NB4 (cell line): Measurements from ENCODE around the gene PLA2G2F.

Source experiments
- DNase-seq: peaks from one replicate; pipeline ENCODE4 v3.0.0; 2010; ENCODE audit warnings: low read depth
- H3K4me3 ChIP-seq: one replicate; pipeline ENCODE4 v1.5.1; 2011; ENCODE audit warnings: mild to moderate bottlenecking, low read depth, low read length, moderate library complexity
- CTCF ChIP-seq: IDR thresholded peaks from one replicate; pipeline ENCODE4 v1.5.1; 2012; ENCODE audit warnings: low read depth, low read length
- MAX ChIP-seq: IDR thresholded peaks from 2 replicates; pipeline ENCODE4 v1.6.1; 2011; ENCODE audit warnings: low read depth, low read length
- MYC ChIP-seq: IDR thresholded peaks from 2 replicates; pipeline ENCODE4 v1.6.1; 2011; ENCODE audit warnings: low read depth, low read length
- POLR2A ChIP-seq: IDR thresholded peaks from 2 replicates; pipeline ENCODE4 v1.6.1; 2011; ENCODE audit warnings: mild to moderate bottlenecking; ENCODE audit not compliant: insufficient read length; ENCODE audit errors: extremely low read depth

Gene PLA2G2F

GRCh38 chr1:20142001-20142710, 3.0 kb downstream of the PLA2G2F start:
- H3K4me3 ChIP-seq, result no peak overlapping the region
- DNase-seq, result no peak
- no peak for TF ChIP-seq MYC
- TF ChIP-seq POLR2A, result no peak
- no peak for TF ChIP-seq MAX
- no peak for TF ChIP-seq CTCF

DNA sequence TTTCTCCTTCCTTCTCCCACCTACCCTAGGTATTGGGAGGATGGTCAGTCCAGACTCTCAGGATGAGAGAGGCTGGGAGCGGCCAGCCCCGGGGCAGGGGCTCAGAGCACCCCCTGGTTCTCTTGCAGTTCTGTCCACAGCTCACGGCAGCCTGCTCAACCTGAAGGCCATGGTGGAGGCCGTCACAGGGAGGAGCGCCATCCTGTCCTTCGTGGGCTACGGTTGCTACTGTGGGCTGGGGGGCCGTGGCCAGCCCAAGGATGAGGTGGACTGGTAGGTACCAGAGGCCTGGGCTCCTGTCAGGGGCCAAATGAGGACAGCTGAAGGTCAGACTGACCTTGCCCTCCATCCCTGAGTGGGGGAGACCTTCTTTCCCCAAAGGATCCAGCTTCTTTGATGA, 4.2 kb downstream of the PLA2G2F start:
- no peak for DNase-seq
- no peak overlapping the region for H3K4me3 ChIP-seq
- TF ChIP-seq MYC (no peak), POLR2A (no peak), CTCF (no peak)

- TF ChIP-seq MYC (no peak), CTCF (no peak), POLR2A (no peak), MAX (no peak)
- no peak overlapping the region for H3K4me3 ChIP-seq
- DNase-seq, result no peak
Measured at GRCh38 chr1:20143734-20144565, 4.8 kb downstream of the PLA2G2F start.

- TF ChIP-seq MAX (no peak), CTCF (no peak), POLR2A (no peak), MYC (no peak)
- H3K4me3 ChIP-seq, result no peak overlapping the region
Measured at GRCh38 chr1:20147846-20148570, 8.9 kb downstream of the PLA2G2F start.

GRCh38 chr1:20148571-20149500, 9.7 kb downstream of the PLA2G2F start:
- DNase-seq, result no peak
- no peak overlapping the region for H3K4me3 ChIP-seq
- TF ChIP-seq CTCF (no peak), MAX (no peak), POLR2A (no peak), MYC (no peak)

More at GRCh38 chr1:20147846-20148570, 8.9 kb downstream of the PLA2G2F start:
- no peak for DNase-seq
